Esophagus muscularis mucosa (tissue), 4 donors: ENCODE measurements around the gene NEDD9.

Source experiments
- CTCF ChIP-seq, 3 experiments: fragments of 200-600 bp in 2 of 3; fragments of 450-650 bp in 1 of 3; sonication (generic) in 2 of 3; IDR thresholded peaks; one replicate each; pipeline ENCODE4 v1.5.1; 2017 to 2019; ENCODE audit warnings: antibody characterized with exemption in 3 of 3, mild to moderate bottlenecking in 2 of 3, moderate library complexity in 1 of 3
- EP300 ChIP-seq: sonication (generic); formaldehyde crosslinking; IDR thresholded peaks from one replicate; pipeline ENCODE4 v1.6.1; 2017; ENCODE audit warnings: antibody characterized with exemption
- POLR2A ChIP-seq: fragments of 450-650 bp; IDR thresholded peaks from one replicate; pipeline ENCODE4 v1.6.1; 2017; ENCODE audit warnings: antibody characterized with exemption, moderate library complexity, mild to moderate bottlenecking, low read depth
- POLR2AphosphoS5 ChIP-seq, 2 donors: sonication (generic); formaldehyde crosslinking; IDR thresholded peaks; one replicate each; pipeline ENCODE4 v1.6.1; 2017; ENCODE audit warnings: antibody characterized with exemption in 2 of 2

DNA sequence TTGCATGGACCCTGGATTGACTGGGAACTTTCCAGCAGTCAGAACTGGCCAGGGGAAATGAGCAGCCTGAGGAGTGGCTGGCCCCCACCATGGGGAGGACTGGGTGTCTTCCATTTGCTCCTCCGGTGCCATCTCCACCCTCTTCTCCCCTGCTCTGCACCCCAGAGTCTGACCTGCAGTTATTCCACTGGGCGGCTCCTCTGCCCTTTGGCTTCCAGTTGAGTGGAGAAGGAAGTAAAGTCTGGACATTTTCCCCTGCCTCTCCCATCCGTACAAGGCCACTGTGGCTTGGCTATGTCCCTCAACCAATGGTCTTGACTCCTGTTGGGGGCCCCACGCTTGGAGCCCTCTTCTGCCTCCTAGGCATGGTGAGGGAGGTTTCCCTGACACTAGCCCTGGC is 47.9 kb upstream of the NEDD9 start:
- no peak for TF ChIP-seq POLR2AphosphoS5 (IDR thresholded peaks at IDR 0.05)
- no peak for TF ChIP-seq POLR2A
- TF ChIP-seq CTCF (IDR thresholded peaks at IDR 0.05), result no peak
- no peak for TF ChIP-seq EP300
